HUES64 (cell line): Measurements from ENCODE around the gene EPB41L4A.

ENCODE experiments used
- H3K27ac ChIP-seq: 2 replicates; pipeline ENCODE4 v1.7.0; 2013; ENCODE audit warnings: low read depth, low read length, inconsistent platforms
- H3K27me3 ChIP-seq: 2 replicates; pipeline ENCODE4 v1.6.1; 2013; ENCODE audit warnings: mild to moderate bottlenecking, low read length; ENCODE audit not compliant: insufficient read depth
- H3K36me3 ChIP-seq: 2 replicates; pipeline ENCODE4 v1.6.1; 2013; ENCODE audit warnings: mild to moderate bottlenecking, low read length; ENCODE audit not compliant: insufficient read depth
- H3K4me1 ChIP-seq: 2 replicates; pipeline ENCODE4 v1.6.1; 2013; ENCODE audit warnings: mild to moderate bottlenecking, low read length, moderate library complexity; ENCODE audit not compliant: insufficient read depth
- H3K4me3 ChIP-seq: 2 replicates; pipeline ENCODE4 v1.5.1; 2013; ENCODE audit warnings: mild to moderate bottlenecking, low read length, moderate library complexity
- H3K9ac ChIP-seq: 2 replicates; pipeline ENCODE4 v1.6.1; 2013; ENCODE audit warnings: mild to moderate bottlenecking, low read depth, low read length
- H3K9me3 ChIP-seq: 2 replicates; pipeline ENCODE4 v1.6.1; 2013; ENCODE audit warnings: low read depth, low read length; ENCODE audit not compliant: insufficient read depth
- WGBS: fragments of 150-250, 120-280 bp; methylation state at CpG from one replicate; pipeline ENCODE4 v1.1.7; 2013; ENCODE audit warnings: missing lambda C conversion rate; 5-methylcytosine and 5-hydroxymethylcytosine counted together

Gene EPB41L4A

DNA sequence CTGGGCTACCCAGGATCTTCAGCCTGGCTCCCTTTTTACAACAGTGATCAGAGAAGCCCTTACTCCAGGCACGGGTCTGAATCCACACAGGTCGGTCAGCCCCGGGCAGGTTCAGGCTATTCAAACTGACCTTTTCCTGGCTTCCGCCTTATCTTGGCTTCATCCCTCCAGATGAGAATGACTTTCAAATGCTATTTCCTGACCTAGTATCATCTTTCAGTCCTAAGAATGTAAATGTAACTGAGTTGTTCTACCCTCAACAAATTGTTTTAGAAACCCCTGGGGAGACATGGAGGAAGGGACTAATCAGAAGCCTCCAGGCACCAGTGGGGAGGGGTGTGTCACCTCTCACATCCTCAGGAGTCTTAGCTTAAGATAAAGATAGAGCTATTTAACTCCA is 213.2 kb downstream of the EPB41L4A start:
- Histone ChIP-seq H3K9me3 (no peaks in the 10 kb centered on the region), H3K4me1 (peaks cover 28% of the 10 kb centered on the region), H3K4me3 (peak overlapping the region; percentile 15; the same call in 1 of the 2 replicates), H3K27me3 (no peaks in the 10 kb centered on the region), H3K9ac (peak overlapping the region; percentile 52; the same call in 1 of the 2 replicates), H3K36me3 (no peaks in the 10 kb centered on the region), H3K27ac (peak overlapping the region; percentile 77)
- WGBS, result 5% methylated on average over 4 of the region's 4 CpGs

DNA sequence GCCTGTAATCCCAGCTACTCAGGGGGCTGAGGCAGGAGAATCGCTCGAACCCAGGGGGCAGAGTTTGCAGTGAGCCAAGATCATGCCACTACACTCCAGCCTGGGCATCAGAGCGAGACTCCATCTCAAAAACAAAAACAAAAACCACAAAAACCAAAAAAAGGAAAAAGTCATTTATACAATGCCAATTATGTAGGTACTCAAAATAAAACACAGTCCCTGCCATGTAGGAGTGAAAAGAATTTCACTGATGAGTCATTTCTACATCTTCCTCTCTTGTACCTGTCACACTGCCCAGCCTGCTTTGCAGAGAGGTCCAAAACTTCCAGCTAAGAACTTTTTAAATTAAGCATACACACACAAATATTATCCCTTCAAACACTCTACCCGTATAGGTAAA is 215.8 kb downstream of the EPB41L4A start:
- WGBS, result 100% methylated on average over 2 of the region's 4 CpGs
- Histone ChIP-seq H3K4me1 (peaks cover 28% of the 10 kb centered on the region), H3K27me3 (no peaks in the 10 kb centered on the region), H3K9me3 (no peaks in the 10 kb centered on the region), H3K9ac (no peak overlapping the region), H3K27ac (no peak overlapping the region), H3K4me3 (no peak overlapping the region), H3K36me3 (no peaks in the 10 kb centered on the region)

DNA sequence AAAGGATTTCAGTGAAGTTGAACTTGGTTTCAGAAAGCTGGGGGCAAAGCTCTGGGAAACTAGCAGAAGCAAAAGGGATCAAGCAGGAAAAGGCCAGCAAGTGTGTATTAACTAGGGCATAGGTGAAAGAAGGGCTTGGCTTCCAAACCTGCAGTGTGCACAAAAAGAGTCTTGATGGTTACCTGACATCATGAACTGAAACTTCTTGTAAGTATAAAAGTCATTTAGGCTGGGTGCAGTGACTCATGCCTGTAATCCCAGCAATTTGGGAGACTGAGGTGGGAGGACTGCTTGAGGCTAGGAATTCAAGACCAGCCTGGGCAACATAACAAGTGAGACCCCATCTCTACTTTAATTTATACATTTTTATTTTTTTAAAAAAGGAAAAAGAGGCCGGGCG is 216.4 kb downstream of the EPB41L4A start:
- Histone ChIP-seq H3K27me3 (no peaks in the 10 kb centered on the region), H3K27ac (no peak overlapping the region), H3K4me1 (peaks cover 28% of the 10 kb centered on the region), H3K9ac (no peak overlapping the region), H3K36me3 (no peaks in the 10 kb centered on the region), H3K9me3 (no peaks in the 10 kb centered on the region), H3K4me3 (no peak overlapping the region)
- 100% methylated on average over 2 of the region's 2 CpGs for WGBS

- H3K4me1 ChIP-seq, result peaks cover 18% of the 10 kb centered on the region
- no peak overlapping the region for H3K9ac ChIP-seq
- H3K4me3 ChIP-seq, result no peak overlapping the region
- H3K9me3 ChIP-seq, result no peaks in the 10 kb centered on the region
- H3K36me3 ChIP-seq, result no peaks in the 10 kb centered on the region
- no peak overlapping the region for H3K27ac ChIP-seq
- WGBS, result 93% methylated on average over 2 of the region's 3 CpGs
- H3K27me3 ChIP-seq, result no peaks in the 10 kb centered on the region
These were observed 217.9 kb downstream of the EPB41L4A start for GRCh38 chr5:112201141-112201540.

GRCh38 chr5:112200131-112200530 is 218.9 kb downstream of the EPB41L4A start:
- peaks cover 11% of the 10 kb centered on the region for H3K4me1 ChIP-seq
- H3K36me3 ChIP-seq, result no peaks in the 10 kb centered on the region
- no peak overlapping the region for H3K27ac ChIP-seq
- H3K27me3 ChIP-seq, result no peaks in the 10 kb centered on the region
- no peak overlapping the region for H3K4me3 ChIP-seq
- no peaks in the 10 kb centered on the region for H3K9me3 ChIP-seq
- no peak overlapping the region for H3K9ac ChIP-seq
- 94% methylated on average over 3 of the region's 3 CpGs for WGBS

DNA sequence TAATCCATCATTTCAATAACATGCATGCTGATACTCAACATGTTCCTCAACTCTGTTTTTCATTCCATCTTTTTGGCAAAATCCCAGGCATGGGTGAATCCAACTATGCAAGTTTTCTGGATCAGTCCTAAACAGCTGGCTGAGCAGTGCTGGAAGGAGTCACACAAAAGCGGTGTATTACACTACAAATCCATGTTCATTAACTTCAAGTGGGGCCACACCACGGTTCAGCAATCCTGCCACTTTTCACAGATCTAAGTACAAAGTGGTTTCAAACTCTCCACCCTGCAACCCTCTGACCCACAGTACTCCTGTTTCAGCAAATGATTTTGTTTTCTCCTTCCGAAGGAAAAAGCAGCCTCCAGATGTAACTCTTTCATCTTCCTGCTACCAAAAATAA is 222.5 kb downstream of the EPB41L4A start:
- no peak overlapping the region for H3K27ac ChIP-seq
- WGBS, result 91% methylated on average over 3 of the region's 3 CpGs
- H3K9me3 ChIP-seq, result no peaks in the 10 kb centered on the region
- H3K9ac ChIP-seq, result no peak overlapping the region
- no peaks in the 10 kb centered on the region for H3K4me1 ChIP-seq
- H3K27me3 ChIP-seq, result no peaks in the 10 kb centered on the region
- no peak overlapping the region for H3K4me3 ChIP-seq
- no peaks in the 10 kb centered on the region for H3K36me3 ChIP-seq

DNA sequence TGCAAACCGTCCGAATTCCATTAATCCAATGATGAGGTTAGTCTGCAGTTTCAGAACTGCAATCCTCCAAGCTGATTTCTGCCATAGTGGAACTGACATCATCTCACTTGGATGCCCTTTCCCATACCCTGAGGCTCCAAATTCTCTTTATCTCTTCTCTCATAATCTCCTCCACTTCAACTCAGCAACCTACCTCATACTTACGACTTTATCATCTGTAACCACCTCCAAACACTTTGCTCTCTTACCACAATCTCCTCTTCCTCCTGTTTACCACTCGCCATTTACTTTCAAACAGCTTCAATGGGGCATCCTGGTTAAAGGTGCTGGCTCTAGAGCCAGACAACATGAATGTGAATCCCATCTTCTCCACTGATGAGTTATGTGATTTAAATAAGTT is 223.2 kb downstream of the EPB41L4A start:
- no peaks in the 10 kb centered on the region for H3K9me3 ChIP-seq
- no peak overlapping the region for H3K27ac ChIP-seq
- no peak overlapping the region for H3K9ac ChIP-seq
- WGBS, result 79% methylated on average over 4 of the region's 4 CpGs
- H3K36me3 ChIP-seq, result no peaks in the 10 kb centered on the region
- no peaks in the 10 kb centered on the region for H3K27me3 ChIP-seq
- H3K4me1 ChIP-seq, result no peaks in the 10 kb centered on the region
- no peak overlapping the region for H3K4me3 ChIP-seq

DNA sequence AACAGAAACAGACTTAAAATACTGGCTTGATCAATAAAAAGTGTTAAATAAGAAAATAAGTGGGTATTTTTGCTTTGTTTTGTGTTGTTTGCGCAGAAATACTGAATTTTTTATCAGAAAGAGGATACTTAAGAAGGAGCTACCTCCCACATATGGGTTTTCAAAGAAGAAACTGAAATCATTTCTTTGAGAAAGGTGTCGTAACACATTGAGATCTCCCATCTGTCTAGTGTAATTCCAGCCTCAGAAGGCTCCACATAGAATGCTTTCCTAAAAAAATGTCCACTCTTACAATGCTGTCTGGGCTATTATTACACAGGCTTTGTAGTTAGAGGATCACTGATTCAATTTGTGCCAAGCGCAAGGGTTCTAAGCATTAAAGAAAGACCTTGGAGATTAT is 226.2 kb downstream of the EPB41L4A start:
- no peaks in the 10 kb centered on the region for H3K36me3 ChIP-seq
- H3K9ac ChIP-seq, result no peak overlapping the region
- 100% methylated on average over 3 of the region's 3 CpGs for WGBS
- H3K4me1 ChIP-seq, result no peaks in the 10 kb centered on the region
- H3K9me3 ChIP-seq, result no peaks in the 10 kb centered on the region
- no peak overlapping the region for H3K4me3 ChIP-seq
- H3K27me3 ChIP-seq, result no peaks in the 10 kb centered on the region
- no peak overlapping the region for H3K27ac ChIP-seq

GRCh38 chr5:112192072-112192471 is 227.0 kb downstream of the EPB41L4A start:
- Histone ChIP-seq H3K9me3 (no peaks in the 10 kb centered on the region), H3K27me3 (no peaks in the 10 kb centered on the region), H3K27ac (no peak overlapping the region), H3K4me1 (no peaks in the 10 kb centered on the region), H3K9ac (no peak overlapping the region), H3K36me3 (no peaks in the 10 kb centered on the region), H3K4me3 (no peak overlapping the region)
- 95% methylated on average over 4 of the region's 4 CpGs for WGBS

GRCh38 chr5:112189391-112189790 is 229.7 kb downstream of the EPB41L4A start:
- 92% methylated on average over 4 of the region's 4 CpGs for WGBS
- no peak overlapping the region for H3K9ac ChIP-seq
- H3K27ac ChIP-seq, result no peak overlapping the region
- H3K36me3 ChIP-seq, result no peaks in the 10 kb centered on the region
- no peak overlapping the region for H3K4me3 ChIP-seq
- H3K4me1 ChIP-seq, result no peaks in the 10 kb centered on the region
- no peaks in the 10 kb centered on the region for H3K9me3 ChIP-seq
- no peaks in the 10 kb centered on the region for H3K27me3 ChIP-seq

DNA sequence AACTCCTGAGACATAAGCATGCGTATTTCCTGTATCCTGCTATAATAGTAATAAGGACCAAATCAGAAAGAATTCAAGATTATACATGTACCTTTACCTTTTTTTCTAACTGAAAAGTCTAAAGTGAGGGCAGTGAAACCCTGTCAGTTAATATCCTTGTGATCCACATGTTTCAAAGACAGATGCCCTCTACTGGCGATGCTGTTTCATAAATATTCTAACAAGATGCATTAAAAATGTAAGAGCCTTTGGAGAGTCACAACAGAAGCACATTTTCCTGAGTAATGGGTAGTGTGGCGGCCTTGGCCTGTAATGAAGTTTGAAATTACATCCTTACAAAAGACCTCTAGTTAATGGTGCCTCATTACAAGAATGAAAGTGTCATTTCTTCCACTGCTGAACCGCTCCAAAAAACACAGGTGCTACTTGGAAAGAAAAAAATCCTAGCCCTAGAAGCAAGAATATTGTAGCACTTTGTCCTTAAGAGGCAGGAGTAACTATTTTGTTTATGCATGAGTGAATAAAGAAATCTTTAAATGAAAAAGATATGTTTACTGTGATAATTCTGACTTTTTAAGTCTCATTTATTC is 232.6 kb downstream of the EPB41L4A start:
- H3K27me3 ChIP-seq, result no peaks in the 10 kb centered on the region
- H3K9ac ChIP-seq, result no peak overlapping the region
- no peak overlapping the region for H3K27ac ChIP-seq
- H3K9me3 ChIP-seq, result no peaks in the 10 kb centered on the region
- peaks cover 12% of the 10 kb centered on the region; the same call in 1 of the 2 replicates for H3K4me1 ChIP-seq
- no peaks in the 10 kb centered on the region for H3K36me3 ChIP-seq
- no peak overlapping the region for H3K4me3 ChIP-seq
- WGBS, result 90% methylated on average over 3 of the region's 4 CpGs

- no peak overlapping the region for H3K9ac ChIP-seq
- H3K9me3 ChIP-seq, result no peaks in the 10 kb centered on the region
- H3K4me1 ChIP-seq, result peaks cover 12% of the 10 kb centered on the region; the same call in 1 of the 2 replicates
- no peaks in the 10 kb centered on the region for H3K27me3 ChIP-seq
- no peak overlapping the region for H3K4me3 ChIP-seq
- H3K27ac ChIP-seq, result no peak overlapping the region; the same call in 1 of the 2 replicates
- no peaks in the 10 kb centered on the region for H3K36me3 ChIP-seq
- 93% methylated on average over 8 of the region's 8 CpGs for WGBS
These were observed 235.2 kb downstream of the EPB41L4A start for GRCh38 chr5:112183874-112184273.
